Measurements from ENCODE around the gene ZNF678. TPM values are rescaled to one million over a fixed set of nuclear protein-coding genes. Genes with fewer than 3 reads are reported as not detected.
"Not testable (repeated sequence)": the region's sequence is repeated elsewhere in the genome, so short reads cannot be mapped to it uniquely, and the experiment has no call there.

Gene ZNF678
- polyA plus RNA-seq, 12 donors, result 6.1 to 15.1 (median 10.4) TPM; not detected in 1

- DNase-seq, result no peak
Measured at GRCh38 chr1:227548119-227548397, 15.3 kb upstream of the ZNF678 start.

- no peak for DNase-seq
Measured at GRCh38 chr1:227548448-227548847, 14.9 kb upstream of the ZNF678 start.

GRCh38 chr1:227549892-227550291 is 13.5 kb upstream of the ZNF678 start:
- no peak for DNase-seq

DNA sequence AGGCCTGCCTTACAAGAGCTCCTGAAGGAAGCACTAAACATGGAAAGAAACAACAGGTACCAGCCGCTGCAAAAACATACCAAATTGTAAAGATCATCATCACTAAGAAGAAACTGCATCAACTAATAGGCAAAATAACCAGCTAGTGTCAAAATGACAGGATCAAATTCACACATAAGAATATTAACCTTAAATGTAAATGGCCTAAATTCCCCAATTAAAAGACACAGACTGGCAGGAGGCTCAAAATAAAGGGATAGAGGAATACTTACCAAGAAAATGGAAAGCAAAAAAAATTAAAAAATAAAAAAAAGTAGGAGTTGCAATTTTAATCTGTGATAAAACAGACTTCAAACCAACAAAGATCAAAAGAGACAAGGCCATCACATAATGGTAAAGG is 11.5 kb upstream of the ZNF678 start:
- DNase-seq, result not testable (repeated sequence)

DNA sequence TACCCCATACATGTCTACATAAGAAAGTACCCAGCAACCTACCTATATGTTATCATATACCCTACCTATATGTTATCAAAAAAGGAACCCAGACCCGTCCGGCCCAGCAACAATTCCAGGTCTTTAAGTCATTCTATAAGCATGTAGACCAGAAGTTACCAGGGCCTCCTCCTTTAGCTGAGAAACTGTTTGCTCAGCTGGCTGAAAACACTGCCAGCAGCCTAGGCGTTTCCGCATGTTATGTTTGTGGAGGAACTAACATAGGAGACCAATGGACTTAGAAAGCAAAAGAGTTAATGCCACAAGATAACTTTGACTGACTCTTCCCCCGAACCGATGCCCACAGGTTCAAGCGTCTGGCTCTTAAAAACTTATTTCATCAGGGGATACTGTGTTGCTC is 7.1 kb upstream of the ZNF678 start:
- DNase-seq, result no peak

DNA sequence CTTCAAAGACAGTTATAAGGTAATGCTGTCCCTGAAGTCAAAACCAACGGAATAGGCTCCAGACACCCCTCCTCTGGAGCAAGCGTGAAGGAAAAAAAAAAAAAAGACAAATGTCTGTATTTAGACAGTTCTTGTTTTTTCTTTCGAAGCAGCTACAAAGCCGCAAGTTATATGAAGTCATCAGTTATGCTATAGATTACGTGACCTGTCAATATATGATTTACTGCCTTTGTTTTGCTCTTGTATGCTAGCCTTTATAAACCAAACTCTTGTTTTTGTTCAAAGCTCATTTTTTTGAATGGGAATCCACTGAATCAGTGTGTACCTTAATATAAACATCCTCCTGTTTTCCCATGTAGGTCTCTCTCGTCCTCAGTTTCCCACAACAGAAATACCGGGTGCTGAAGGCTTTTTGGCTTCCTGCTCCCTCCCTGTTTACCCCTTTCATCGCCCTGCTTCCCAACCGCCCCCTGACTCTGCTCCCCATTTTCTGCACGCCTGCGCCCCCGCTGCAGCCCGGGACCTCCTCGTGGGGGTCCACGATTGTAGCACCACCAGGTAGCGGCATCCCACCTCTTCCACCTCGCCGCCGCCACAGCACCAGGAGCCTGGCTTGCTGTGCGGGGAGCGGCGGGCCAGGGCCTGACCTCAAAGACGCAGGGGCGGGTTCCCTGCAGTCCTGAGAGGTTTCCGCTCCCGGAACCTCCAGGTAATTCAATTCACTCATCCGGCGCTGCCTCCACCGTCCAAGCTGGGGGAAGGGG is 5.2 kb upstream of the ZNF678 start:
- no peak for DNase-seq

- no peak for DNase-seq
Measured at GRCh38 chr1:227558732-227559262, 4.6 kb upstream of the ZNF678 start.

DNA sequence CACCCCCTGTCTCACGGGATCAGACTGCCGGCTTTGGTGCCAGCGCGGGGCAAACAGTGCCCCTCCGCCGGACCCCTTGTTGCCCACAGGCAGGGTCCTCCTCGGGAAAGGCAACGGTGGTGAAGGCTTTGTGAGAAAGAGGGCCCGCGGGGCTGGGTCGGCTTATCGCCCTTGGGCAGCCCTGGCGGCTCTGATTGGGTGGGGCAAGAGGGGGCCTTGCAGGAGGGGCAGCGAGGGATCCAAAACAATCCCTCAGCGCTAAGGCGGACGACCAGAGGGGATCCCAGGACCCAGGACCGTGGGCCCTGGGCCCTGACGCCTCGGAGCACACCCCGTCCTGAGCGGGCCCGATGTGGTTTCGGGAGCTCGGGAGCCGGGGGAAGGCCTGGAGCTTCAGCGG is 3.9 kb upstream of the ZNF678 start:
- no peak for DNase-seq

- DNase-seq, result no peak
Measured at GRCh38 chr1:227559926-227560325, 3.4 kb upstream of the ZNF678 start.

- DNase-seq, result no peak
Measured at GRCh38 chr1:227560393-227561173, 2.8 kb upstream of the ZNF678 start.

DNA sequence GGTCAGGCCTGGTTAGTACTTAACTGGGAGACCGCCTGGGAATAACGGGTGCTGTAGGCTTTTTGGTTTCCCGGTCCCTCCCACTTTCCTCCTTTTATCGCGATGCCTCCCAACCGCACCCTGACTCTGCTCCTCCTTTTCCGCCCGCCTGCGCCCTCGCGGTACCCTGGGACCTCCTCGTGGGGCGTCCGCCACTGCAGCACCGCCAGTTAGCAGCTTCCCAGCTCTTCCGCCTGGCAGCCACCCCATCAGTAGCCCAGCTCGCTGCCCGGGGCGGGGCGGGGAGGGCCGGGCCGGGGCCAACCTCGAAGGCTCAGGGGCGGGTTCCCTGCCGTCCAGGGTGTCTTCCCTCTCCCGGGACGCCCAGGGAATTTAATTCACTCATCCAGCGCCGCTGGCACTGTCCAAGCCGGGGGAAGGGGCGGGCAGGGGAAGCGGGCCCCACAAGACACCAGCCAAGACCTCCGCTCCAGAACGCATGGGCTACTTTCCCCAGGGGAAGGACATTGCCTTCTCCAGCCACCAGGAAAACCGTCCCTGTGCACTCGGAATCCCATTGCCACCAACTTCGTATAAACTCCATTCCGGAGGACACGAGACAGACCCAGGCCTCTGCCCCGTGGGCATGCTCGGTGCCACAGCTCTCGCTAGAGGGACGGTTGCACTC is 2.0 kb upstream of the ZNF678 start:
- DNase-seq, result no peak

- no peak for DNase-seq
Measured at GRCh38 chr1:227562037-227562436, 1.3 kb upstream of the ZNF678 start.

- no peak for DNase-seq
Measured at GRCh38 chr1:227562933-227563323, 428 bp upstream of the ZNF678 start.

- no peak for DNase-seq
Measured at GRCh38 chr1:227567256-227567655, 3.9 kb downstream of the ZNF678 start.

GRCh38 chr1:227568593-227568992 is 5.2 kb downstream of the ZNF678 start:
- DNase-seq, result no peak

GRCh38 chr1:227572752-227573151 is 9.4 kb downstream of the ZNF678 start:
- no peak for DNase-seq

DNA sequence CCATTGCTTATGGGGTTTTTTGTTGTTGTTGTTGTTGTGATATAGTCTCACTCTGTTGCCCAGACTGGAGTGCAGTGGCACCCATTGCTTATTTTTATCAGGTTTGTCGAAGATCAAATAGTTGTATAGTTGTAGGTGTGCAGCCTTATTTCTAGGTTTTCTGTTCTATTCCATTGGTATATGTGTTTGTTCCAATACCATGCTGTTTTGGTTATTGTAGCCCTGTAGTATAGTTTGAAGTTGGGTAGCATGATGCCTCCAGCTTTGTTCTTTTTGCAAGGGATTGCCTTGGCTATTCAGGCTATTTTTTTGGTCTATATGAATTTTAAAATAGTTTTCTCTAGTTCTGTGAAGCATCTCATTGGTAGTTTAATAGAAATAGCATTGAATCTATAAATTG is 11.6 kb downstream of the ZNF678 start:
- DNase-seq, result no peak

GRCh38 chr1:227576189-227576588 is 12.8 kb downstream of the ZNF678 start:
- DNase-seq, result no peak

DNA sequence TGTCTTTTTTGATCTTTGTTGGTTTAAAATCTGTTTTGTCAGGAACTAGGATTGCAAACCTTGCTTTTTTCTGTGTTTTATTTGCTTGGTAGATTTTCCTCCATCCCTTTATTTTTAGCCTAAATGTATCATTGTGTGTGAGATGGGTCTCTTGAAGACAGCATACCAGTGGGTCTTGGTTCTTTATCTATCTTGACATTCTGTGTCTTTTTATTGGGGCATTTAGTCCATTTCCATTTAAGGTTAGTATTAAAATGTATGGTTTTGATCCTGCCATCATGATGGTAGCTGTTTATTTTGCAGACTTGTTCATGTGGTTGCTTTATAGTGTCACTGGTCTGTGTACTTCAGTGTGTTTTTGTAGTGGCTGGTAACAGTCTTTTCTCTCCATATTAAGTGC is 14.1 kb downstream of the ZNF678 start:
- DNase-seq, result no peak

DNA sequence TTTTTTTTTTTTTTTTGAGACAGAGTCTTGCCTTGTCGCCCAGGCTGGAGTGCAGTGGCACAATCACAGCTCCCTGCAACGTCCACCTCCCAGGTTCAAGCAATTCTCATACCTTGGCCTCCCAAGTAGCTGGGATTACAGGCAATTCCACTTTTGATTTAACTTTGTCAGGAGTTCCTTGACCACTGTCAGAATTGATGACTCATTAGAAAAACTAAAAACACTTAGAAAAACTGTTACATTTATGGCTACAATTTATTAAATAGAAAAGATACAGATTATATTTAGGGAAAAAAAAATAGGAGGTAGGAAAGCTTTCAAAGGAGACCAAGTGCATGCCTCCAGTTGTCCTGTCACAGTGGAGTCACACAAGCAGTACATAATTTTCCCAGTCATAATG is 20.0 kb downstream of the ZNF678 start:
- no peak for DNase-seq

DNA sequence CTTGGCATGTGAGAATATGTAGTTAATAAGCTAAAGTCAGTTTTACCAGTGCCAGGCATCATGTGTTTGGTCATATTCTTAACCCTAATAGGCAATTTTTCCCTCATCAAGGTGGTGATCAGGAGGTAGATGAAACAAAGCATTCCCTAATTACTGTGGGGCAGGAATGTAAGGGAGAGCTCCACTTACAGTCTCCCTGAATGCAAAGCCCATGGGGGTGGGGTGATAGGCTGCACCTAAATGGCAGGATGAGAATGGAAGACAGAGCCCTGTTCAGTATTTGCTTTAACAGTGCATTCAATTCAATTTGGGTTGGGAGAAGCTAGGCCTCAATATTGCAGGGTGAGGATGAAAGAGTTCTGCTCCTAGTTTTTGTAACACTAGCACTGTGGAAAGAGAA is 23.4 kb downstream of the ZNF678 start:
- no peak for DNase-seq

DNA sequence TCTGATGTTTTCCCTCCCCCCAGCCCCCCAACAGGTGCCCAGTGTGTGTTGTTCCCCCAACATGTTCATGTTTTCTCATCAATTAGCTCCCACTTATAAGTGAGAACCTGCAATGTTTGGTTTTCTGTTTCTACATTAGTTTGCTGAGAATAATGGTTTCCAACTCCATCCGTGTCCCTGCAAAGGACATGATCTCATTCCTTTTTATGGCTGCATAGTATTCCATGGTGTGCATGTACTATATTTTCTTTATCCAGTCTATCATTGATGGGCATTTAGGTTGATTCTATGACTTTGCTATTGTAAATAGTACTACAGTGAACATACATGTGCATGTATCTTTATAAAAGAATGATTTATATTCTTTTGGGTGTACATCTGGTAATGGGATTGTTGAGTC is 24.6 kb downstream of the ZNF678 start:
- no peak for DNase-seq

DNA sequence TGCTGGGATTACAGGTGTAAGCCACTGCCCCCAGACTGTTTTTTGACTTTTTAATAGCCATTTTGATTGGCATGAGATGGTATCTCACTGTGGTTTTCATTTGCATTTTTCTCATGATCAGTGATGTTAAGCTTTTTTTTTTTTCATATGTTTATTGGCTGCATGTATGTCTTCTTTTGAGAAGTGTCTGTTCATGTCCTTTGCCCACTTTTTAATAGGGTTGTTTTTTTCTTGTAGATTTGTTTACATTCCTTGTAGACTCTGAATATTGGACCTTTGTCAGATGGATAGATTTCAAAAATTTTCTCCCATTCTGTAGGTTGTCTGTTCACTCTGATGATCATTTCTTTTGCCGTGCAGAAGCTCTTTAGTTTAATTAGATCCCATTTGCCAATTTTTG is 25.4 kb downstream of the ZNF678 start:
- DNase-seq, result not testable (repeated sequence)

Measured in muscle of arm (tissue), 12 donors.